T-helper 2 cell treated with Interferon-gamma antibody and Interleukin-4, amounts not matched to agents 100 ng/mL and 5 ng/mL, for 36 hours (primary cell): Measurements from ENCODE around the gene TMEM269. TPM values are rescaled to one million over a fixed set of nuclear protein-coding genes. Genes with fewer than 3 reads are reported as not detected.

Experiments used
- intact Hi-C: fragments of 100-400 bp; cut with micrococcal nuclease; formaldehyde crosslinking; loops from one replicate; pipeline ENCODE4 v1.15.1; 2023
- total RNA-seq: library from RNA; stranded (reverse); gene quantifications from 2 replicates; pipeline ENCODE4 v1.2.3, GENCODE V29; 2022

Gene TMEM269
- total RNA-seq, 1 donor from 2014 or later: 0.23 TPM

GRCh38 chr1:42817976-42818375 lies 33.2 kb downstream of the TMEM269 start:
- intact Hi-C loops: loop anchor here (1.0 to 2.0 kb wide), 4 partner anchors 28 to 141 kb away; partner anchors contain the start of genes C1orf50, P3H1, SLC2A1 and TMEM269

- intact Hi-C loops: no loop called here
Observed at GRCh38 chr1:42820813-42821212, 36.0 kb downstream of the TMEM269 start.

GRCh38 chr1:42821690-42822089 lies 36.9 kb downstream of the TMEM269 start:
- intact Hi-C loops: no loop called here

- intact Hi-C loops: no loop called here
Observed at GRCh38 chr1:42822800-42823392, 38.1 kb downstream of the TMEM269 start.

- intact Hi-C loops: no loop called here
Observed at GRCh38 chr1:42824481-42825035, 39.8 kb downstream of the TMEM269 start.

DNA sequence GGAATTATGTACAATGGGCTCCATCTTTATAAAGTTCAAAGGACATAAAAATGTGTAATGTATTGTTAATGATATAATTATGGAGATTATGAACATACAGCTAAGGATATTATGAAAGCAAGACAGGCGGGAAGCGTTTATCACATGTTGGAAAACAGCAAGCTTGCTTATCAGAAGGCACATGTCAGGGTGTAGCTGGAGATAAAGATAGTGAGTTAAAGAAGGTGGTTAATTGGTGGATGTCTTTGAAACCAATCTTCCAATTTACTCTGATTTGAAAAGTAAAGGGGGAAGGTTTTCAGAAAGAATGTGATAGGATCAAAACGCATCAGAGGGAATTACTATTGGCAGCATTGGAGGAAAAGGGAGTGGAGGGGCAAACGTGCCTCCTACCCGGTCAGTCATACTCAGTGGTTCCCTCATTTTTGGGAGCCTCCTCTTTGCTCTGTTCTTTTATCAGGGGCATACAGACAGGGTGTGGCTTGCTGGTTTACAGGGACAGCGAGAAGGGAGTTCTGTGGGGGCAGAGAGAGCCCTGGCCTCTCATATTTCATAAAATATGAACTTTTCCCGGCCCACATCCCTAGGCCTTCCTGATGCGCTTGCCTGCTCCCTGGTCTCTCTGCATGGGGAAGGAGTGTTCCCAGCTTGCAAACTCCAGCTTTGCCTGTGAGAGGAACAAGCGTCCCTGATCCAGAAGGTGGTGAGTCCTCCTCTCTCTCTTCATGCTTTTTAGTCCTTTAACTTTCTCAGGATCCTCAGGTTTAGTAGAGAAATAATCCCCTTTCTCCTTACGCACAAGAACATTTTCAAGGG lies 40.5 kb downstream of the TMEM269 start:
- intact Hi-C loops: no loop called here

DNA sequence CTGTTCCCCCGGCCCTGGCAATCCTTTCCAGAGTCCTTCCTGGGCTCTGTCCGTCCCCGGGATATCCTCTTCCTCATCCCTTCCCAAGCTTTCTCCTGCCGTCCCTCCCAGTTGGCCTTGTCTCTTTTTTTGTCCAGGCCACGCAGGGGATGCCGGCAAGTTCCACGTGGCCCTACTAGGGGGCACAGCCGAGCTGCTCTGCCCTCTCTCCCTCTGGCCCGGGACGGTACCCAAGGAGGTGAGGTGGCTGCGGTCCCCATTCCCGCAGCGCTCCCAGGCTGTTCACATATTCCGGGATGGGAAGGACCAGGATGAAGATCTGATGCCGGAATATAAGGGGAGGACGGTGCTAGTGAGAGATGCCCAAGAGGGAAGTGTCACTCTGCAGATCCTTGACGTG lies 45.8 kb downstream of the TMEM269 start:
- intact Hi-C loops: no loop called here

GRCh38 chr1:42831273-42831672 lies 46.5 kb downstream of the TMEM269 start:
- intact Hi-C loops: no loop called here

GRCh38 chr1:42832641-42833240 lies 48.0 kb downstream of the TMEM269 start:
- intact Hi-C loops: no loop called here

DNA sequence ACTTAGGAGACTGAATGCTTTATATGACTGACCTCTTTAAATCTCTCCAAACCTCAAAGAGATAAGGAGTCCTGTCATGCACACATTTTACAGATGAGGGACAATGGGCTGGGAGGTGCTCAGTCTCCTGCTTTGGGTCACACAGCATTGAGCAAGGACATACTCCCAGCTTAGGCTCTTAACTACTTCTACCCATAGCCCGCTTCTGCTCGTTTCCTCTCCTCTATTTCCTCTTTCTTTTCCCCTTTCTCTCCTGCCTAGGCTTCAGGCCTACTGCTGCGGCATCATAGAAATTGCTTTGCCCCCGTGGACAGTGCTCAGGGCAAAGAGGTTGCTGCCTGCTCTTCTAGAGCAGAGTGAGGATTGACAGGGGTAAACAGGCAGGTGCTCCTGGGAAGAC lies 49.2 kb downstream of the TMEM269 start:
- intact Hi-C loops: no loop called here

DNA sequence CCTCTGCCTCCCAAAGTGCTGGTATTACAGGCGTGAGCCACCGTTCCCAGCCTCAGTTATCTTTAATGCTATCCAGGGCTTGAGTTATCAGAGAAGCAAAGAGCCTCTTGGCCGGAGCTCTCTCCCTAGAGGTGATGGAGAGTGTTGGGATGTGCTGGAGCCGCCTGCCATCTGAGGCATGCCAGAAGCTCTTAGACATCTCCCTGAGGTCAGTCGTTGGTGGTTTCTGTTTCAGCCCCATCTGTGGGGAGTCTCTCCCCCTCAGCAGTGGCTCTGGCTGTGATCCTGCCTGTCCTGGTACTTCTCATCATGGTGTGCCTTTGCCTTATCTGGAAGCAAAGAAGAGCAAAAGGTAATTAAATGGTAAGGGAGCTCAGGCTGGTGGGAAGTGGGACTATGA lies 50.0 kb downstream of the TMEM269 start:
- intact Hi-C loops: no loop called here

- intact Hi-C loops: no loop called here
Observed at GRCh38 chr1:42835422-42835821, 50.6 kb downstream of the TMEM269 start.

DNA sequence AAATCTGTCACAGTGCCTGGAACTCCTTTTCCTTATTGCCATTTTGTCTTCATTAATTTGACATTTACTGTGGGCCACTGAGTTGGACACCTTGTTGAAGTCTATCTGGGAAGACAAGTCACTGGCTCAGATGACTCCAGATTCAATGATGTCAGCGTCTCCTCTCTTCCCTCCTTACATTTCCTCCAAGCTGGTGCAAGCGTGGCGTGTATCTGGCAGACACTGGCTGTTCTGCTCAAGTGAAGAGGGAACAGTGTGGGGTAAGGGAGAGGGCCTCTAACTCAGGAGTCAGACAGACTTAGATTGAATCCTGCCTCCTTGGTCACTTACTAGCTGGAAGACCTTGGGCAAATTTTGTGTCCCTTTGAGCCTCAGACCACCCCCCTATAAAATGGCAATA lies 52.9 kb downstream of the TMEM269 start:
- intact Hi-C loops: no loop called here

GRCh38 chr1:42838482-42839190 lies 53.8 kb downstream of the TMEM269 start:
- intact Hi-C loops: no loop called here

- intact Hi-C loops: loop anchor here (10.0 kb wide), 2 partner anchors 156 to 386 kb away; partner anchors contain the start of genes PPCS, YBX1 and ZMYND12
Observed at GRCh38 chr1:42841010-42841409, 56.2 kb downstream of the TMEM269 start.

DNA sequence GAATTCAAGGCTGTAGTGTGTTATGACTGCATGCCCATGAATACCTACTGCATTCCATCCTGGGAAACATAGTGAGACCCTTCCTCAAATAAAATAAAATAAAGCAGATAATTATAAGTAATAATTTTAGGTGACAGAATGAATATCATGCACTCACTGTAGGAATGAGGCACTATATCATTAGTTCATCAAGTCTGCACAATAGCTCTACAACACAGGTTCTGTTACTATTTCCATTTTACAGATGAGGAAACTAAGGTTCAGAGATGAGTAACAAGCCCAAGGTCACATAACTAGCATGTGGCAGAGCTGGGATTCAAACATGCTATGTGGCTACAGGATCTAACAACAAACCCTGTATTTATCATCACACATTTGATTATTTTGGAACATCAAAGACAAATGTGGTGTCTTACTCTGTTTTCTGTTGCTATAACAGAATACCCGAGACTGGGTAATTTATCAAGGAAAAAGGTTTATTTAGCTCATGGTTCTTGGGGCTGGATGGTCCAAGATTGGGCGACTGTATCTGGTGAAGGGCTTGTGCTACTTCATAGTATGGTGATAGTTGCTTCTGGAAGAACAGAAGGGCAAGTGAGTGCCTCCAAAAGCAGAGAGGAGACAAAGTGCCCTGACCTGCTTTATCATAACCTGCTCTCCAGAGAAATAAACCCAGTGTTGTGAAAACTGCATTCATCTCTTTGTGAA lies 56.8 kb downstream of the TMEM269 start:
- intact Hi-C loops: loop anchor here (10.0 kb wide), 2 partner anchors 157 to 387 kb away; partner anchors contain the start of genes PPCS, YBX1 and ZMYND12

DNA sequence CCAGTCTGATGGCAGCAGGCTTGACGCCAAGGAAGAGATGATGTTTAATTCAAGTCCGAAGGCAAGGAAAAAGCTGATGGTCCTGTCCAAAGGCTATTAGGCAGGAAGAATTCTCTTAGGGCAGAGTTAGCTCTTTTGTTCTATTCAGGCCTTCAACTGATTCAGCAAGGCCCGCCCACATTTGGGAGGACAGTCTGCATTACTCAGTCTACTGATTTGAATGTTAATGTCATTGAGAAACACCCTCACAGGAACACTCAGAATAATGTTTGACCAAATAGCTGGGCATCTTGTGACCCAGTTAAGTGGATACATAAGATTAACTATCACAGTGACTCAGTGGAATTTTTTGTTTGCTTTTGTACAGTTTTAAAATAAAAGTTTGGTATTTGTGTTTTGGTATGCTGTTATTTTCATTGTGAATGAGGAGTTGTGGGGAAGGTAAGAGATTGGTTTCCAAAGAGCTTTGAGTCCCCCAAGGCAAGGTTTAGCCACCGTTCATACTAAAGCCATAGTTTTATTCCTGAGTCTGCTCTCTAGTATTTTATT lies 59.9 kb downstream of the TMEM269 start:
- intact Hi-C loops: loop anchor here (5.0 to 10.0 kb wide), 3 partner anchors 160 to 390 kb away; partner anchors contain the start of genes PPCS, YBX1 and ZMYND12

DNA sequence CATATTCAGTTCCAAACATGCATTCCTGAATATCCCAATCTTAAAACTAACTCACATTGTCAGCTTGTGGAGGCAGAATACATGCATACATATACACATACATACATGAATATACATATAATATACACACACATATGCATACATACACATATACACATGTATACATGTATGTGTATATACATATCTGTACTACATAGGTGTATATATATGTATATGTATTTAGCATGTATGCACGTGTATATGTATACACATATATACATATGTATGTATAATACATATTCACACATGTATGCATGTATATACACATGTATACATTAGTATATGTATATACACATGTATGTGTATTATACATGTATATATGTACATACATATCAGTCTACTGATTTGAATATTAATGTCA lies 60.4 kb downstream of the TMEM269 start:
- intact Hi-C loops: loop anchor here (5.0 to 10.0 kb wide), 3 partner anchors 160 to 390 kb away; partner anchors contain the start of genes PPCS, YBX1 and ZMYND12

- intact Hi-C loops: loop anchor here (1.0 to 10.0 kb wide), 6 partner anchors 29 to 391 kb away; partner anchors contain the start of genes C1orf50, ERMAP, P3H1 and PPCS
Observed at GRCh38 chr1:42845866-42846256, 61.1 kb downstream of the TMEM269 start.
